Aorta (tissue), 5 donors: ENCODE measurements around the gene GMDS. TPM values are rescaled to one million over a fixed set of nuclear protein-coding genes. Genes with fewer than 3 reads are reported as not detected.

Source experiments
- ATAC-seq: fragments of 200-7000 bp; cut with Tn5 transposase; one replicate; pipeline ENCODE4 v1.9.1; 2022; ENCODE audit warnings: moderate library complexity; ENCODE audit not compliant: low FRiP score
- DNase-seq, 2 donors: peaks; one replicate each; pipeline ENCODE4 v3.0.0-alpha.2; 2020
- H3K27ac ChIP-seq, 2 donors: one replicate each; pipeline ENCODE4 v1.5.1; 2013; ENCODE audit warnings: low read length in 2 of 2, mild to moderate bottlenecking in 2 of 2, moderate library complexity in 2 of 2, control low read depth in 1 of 2, inconsistent platforms in 1 of 2, low read depth in 1 of 2
- H3K27me3 ChIP-seq, 2 donors: one replicate each; pipeline ENCODE4 v1.6.1; 2013; ENCODE audit warnings: control low read depth in 1 of 2, low read length in 1 of 2, mild to moderate bottlenecking in 1 of 2, moderate library complexity in 1 of 2; ENCODE audit not compliant: insufficient read depth in 2 of 2, control insufficient read depth in 1 of 2
- H3K36me3 ChIP-seq, 2 donors: one replicate each; pipeline ENCODE4 v1.6.1; 2013; ENCODE audit warnings: control low read depth in 1 of 2, low read length in 1 of 2, mild to moderate bottlenecking in 1 of 2; ENCODE audit not compliant: insufficient read depth in 2 of 2, control insufficient read depth in 1 of 2
- H3K4me1 ChIP-seq, 2 donors: one replicate each; pipeline ENCODE4 v1.6.1; 2013; ENCODE audit warnings: low read length in 2 of 2, control low read depth in 1 of 2, mild to moderate bottlenecking in 1 of 2, moderate library complexity in 1 of 2; ENCODE audit not compliant: insufficient read depth in 2 of 2, control insufficient read depth in 1 of 2
- H3K4me3 ChIP-seq, 2 donors: one replicate each; pipeline ENCODE4 v1.5.1; 2013; ENCODE audit warnings: low read length in 2 of 2, control low read depth in 1 of 2, mild to moderate bottlenecking in 1 of 2
- H3K9me3 ChIP-seq: one replicate; pipeline ENCODE4 v1.6.1; 2013; ENCODE audit warnings: mild to moderate bottlenecking, low read length; ENCODE audit not compliant: control insufficient read depth
- WGBS, 2 donors: extraction: QIAGEN DNeasy Blood & Tissue Kit; methylation state at CpG; one replicate each; pipeline ENCODE4 v1.1.7; 2013; 5-methylcytosine and 5-hydroxymethylcytosine counted together
- intact Hi-C, 2 donors: fragments of 100-400 bp; cut with DNase I; formaldehyde crosslinking; loops; one replicate each; pipeline versions ENCODE4 v1.14.2 to v1.15.0; 2022
- polyA plus RNA-seq, 2 donors: library from polyadenylated mRNA; stranded (reverse); fragments of 200-250 nt; gene quantifications; one replicate each; pipeline ENCODE4 v1.2.3, GENCODE V29; 2013
- total RNA-seq, 2 donors: library from RNA; stranded (reverse); fragmentation: NEBNext Ultra II Directional; extraction: Animal tissue kit (Norgen Biotek cat#: 25700); gene quantifications; one replicate each; pipeline ENCODE4 v1.2.1, GENCODE V29; 2021
- donor health status: healthy with polysubstance abuse.
- donor health status: Bipolar disorder and iron deficiency.
- donor health status: DM: no; HTN: no; CAD: no.
- donor health status: DM: no; HTN: no; CAD: no.
- donor health status: DM: yes; HTN: yes; CAD: no.

The GMDS gene
- total and polyA plus RNA-seq, 4 donors: 66.1 to 138 (median 84.9) TPM

- Histone ChIP-seq H3K9me3 (no peaks in the 10 kb centered on the region), H3K4me1 (no peaks in the 10 kb centered on the region), H3K36me3 (no peaks in the 10 kb centered on the region), H3K27ac (no peak overlapping the region), H3K4me3 (no peak overlapping the region), H3K27me3 (no peaks in the 10 kb centered on the region)
- ATAC-seq (no peak), DNase-seq (no peak)
- WGBS, 2 donors: 86 to 93% methylated on average over 4 of the region's 4 CpGs
- intact Hi-C loops: no loop called here
Observed at GRCh38 chr6:2016040-2016439, 229.4 kb downstream of the GMDS start.

GRCh38 chr6:2008383-2008976 is 236.9 kb downstream of the GMDS start:
- Histone ChIP-seq H3K36me3 (no peaks in the 10 kb centered on the region), H3K27ac (no peak overlapping the region), H3K9me3 (no peaks in the 10 kb centered on the region), H3K27me3 (no peaks in the 10 kb centered on the region), H3K4me1 (no peaks in the 10 kb centered on the region), H3K4me3 (no peak overlapping the region)
- ATAC-seq: no peak
- no peak for DNase-seq
- 84 to 89% methylated on average over 2 of the region's 2 CpGs for WGBS, 2 donors
- intact Hi-C loops: loop anchor here in 1 of 2 donors (10.0 kb wide), 1 partner anchor 374 kb away; no protein-coding TSS in a partner anchor

DNA sequence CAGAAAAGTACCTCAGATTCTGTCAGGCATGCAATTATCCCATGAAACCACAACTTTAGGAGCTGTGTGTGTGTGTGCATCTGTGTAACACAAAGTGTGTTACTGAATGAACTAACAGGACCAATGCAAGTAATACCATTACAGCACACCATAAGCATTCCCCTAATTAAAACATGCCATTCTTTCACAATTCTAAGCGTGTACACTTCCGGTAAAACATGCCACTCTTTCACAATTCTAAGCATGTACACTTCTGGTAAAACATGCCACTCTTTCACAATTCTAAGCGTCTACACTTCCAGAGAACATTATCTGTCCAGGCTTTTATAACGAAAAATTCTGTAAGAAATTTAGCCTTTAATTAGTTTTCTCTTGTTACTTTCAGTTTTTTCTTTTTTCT is 238.2 kb downstream of the GMDS start:
- no peaks in the 10 kb centered on the region for H3K9me3 ChIP-seq
- 72 to 84% methylated on average over 4 of the region's 4 CpGs for WGBS, 2 donors
- no peaks in the 10 kb centered on the region for H3K27me3 ChIP-seq
- no peak for ATAC-seq
- no peak overlapping the region for H3K4me3 ChIP-seq
- no peak for DNase-seq
- no peak overlapping the region for H3K27ac ChIP-seq
- no peaks in the 10 kb centered on the region for H3K4me1 ChIP-seq
- no peaks in the 10 kb centered on the region for H3K36me3 ChIP-seq
- intact Hi-C loops: loop anchor here in 1 of 2 donors (10.0 kb wide), 1 partner anchor 372 kb away; no protein-coding TSS in a partner anchor

DNA sequence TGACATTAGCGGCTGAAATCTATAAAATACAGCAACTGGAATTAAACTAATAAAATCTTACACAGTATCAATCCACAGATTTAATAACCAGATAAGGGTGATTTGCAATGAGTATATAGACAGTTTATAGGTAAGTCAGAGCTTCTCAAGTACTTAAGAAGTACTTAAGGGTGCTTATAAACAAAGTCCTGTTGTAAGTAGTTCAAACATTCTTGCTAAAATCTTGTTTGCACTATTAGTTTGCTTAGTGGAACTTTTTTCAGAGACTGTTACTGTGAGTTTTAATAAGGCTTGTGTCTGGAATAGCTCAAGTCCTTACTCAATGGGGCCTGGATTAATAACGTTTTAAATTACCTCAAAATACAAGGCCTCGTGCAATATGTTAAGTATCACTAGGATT is 240.5 kb downstream of the GMDS start:
- Histone ChIP-seq H3K36me3 (no peaks in the 10 kb centered on the region), H3K4me3 (no peak overlapping the region), H3K27ac (no peak overlapping the region), H3K4me1 (no peaks in the 10 kb centered on the region), H3K27me3 (no peaks in the 10 kb centered on the region), H3K9me3 (no peaks in the 10 kb centered on the region)
- ATAC-seq (no peak), DNase-seq (no peak)
- 87 to 92% methylated on average over 3 of the region's 3 CpGs for WGBS, 2 donors
- intact Hi-C loops: loop anchor here in 1 of 2 donors (10.0 kb wide), 1 partner anchor 370 kb away; no protein-coding TSS in a partner anchor

DNA sequence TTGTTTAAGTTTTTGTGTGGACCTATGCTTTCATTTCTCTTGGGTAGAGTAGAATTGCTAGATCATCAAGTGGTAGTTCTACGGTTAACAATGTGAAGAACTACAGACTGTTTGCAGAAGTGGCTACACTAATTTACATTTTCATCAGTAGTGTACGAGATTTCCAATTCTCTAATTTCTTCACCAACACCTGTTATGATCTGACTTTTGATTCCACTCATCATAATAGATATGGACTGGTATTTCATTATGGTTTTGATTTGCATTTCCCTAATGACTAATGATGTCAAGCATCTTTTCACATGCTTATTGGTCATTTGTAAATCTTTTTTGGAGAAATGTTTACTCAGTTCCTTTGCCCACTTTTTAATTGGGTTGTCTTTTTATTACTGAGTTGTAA is 244.4 kb downstream of the GMDS start:
- Histone ChIP-seq H3K36me3 (no peaks in the 10 kb centered on the region), H3K27ac (no peak overlapping the region), H3K4me1 (no peaks in the 10 kb centered on the region), H3K4me3 (no peak overlapping the region), H3K27me3 (no peaks in the 10 kb centered on the region), H3K9me3 (no peaks in the 10 kb centered on the region)
- DNase-seq (no peak), ATAC-seq (no peak)
- WGBS, 2 donors: 96 to 98% methylated on average over 2 of the region's 2 CpGs
- intact Hi-C loops: loop anchor here in 1 of 2 donors (10.0 kb wide), 1 partner anchor 366 kb away; no protein-coding TSS in a partner anchor

DNA sequence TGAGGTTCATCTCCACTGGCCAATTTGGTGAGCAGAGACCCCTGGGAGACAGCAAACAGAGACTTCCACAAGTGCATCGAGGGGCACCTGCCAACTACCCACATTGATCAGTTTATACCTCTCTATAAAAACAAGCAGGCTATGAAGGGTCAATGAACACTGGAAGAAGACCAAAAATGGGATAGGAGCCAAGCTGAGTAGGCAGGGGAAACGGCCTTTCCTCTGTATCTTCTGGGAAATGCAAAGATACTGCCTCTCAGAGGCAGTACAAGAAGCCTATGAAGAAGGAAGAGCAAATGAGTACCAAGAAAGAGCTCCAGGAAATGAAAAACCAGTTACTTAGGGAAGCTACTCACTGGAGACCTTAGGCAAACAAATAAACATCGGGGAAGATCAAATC is 247.7 kb downstream of the GMDS start:
- DNase-seq: no peak
- intact Hi-C loops: no loop called here
- Histone ChIP-seq H3K4me3 (no peak overlapping the region), H3K9me3 (no peaks in the 10 kb centered on the region), H3K27ac (no peak overlapping the region), H3K36me3 (no peaks in the 10 kb centered on the region), H3K27me3 (no peaks in the 10 kb centered on the region), H3K4me1 (no peaks in the 10 kb centered on the region)
- WGBS, 2 donors: 54 to 60% methylated on average over 3 of the region's 3 CpGs
- ATAC-seq: no peak

DNA sequence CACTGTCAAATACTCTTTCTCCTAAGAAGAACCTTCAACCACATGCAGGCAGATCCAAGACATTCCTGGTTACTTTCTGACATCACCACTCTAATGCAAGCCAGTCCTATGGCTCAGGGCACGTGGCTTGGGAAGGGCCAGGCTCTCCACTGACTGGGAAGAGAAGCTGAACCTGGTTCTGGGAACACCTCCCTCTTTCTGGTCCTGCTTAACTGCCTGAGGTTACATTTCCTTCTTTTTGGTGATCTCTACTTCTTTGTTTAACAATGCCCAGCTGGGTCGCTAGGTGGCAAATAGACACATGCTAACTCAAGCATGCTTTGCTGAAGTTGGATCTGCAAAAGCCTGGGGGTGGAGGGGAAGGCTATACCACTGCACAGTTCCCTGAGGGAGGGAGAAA is 249.8 kb downstream of the GMDS start:
- WGBS, 2 donors: 71 to 82% methylated on average over 2 of the region's 2 CpGs
- Histone ChIP-seq H3K27ac (no peak overlapping the region), H3K36me3 (no peaks in the 10 kb centered on the region), H3K27me3 (no peaks in the 10 kb centered on the region), H3K4me1 (no peaks in the 10 kb centered on the region), H3K4me3 (no peak overlapping the region), H3K9me3 (no peaks in the 10 kb centered on the region)
- no peak for DNase-seq
- intact Hi-C loops: no loop called here
- ATAC-seq: no peak

DNA sequence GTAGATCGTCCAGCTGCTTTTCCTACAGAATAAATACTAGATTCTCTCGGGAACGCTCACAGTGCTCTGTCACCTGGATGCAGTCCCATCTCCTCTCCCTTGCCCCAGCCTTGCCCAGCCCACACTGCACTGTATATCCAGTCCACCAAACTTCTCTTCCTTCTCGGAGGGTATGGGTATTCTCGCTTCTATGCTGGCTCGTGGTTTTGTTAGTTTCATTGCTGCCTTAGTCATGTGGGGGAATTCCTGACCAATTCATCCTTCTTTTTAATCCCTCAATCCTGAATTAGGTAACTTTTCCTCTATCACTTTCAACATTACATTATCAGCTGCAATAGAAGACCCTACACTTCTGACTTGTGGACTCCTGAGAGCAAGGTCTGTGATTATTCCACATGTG is 252.4 kb downstream of the GMDS start:
- no peaks in the 10 kb centered on the region for H3K9me3 ChIP-seq
- WGBS, 2 donors: 73 to 77% methylated on average over 6 of the region's 6 CpGs
- no peaks in the 10 kb centered on the region for H3K36me3 ChIP-seq
- intact Hi-C loops: no loop called here
- H3K27ac ChIP-seq: no peak overlapping the region
- ATAC-seq (no peak), DNase-seq (no peak)
- H3K27me3 ChIP-seq: no peaks in the 10 kb centered on the region
- H3K4me3 ChIP-seq: no peak overlapping the region
- H3K4me1 ChIP-seq: no peaks in the 10 kb centered on the region

GRCh38 chr6:1991332-1991878 is 254.0 kb downstream of the GMDS start:
- no peak overlapping the region for H3K27ac ChIP-seq
- intact Hi-C loops: no loop called here
- no peak overlapping the region for H3K4me3 ChIP-seq
- H3K4me1 ChIP-seq: peaks cover 0 to 2% of the 10 kb centered on the region in 2 donors
- no peaks in the 10 kb centered on the region for H3K9me3 ChIP-seq
- WGBS, 2 donors: 75 to 87% methylated on average over 6 of the region's 6 CpGs
- H3K36me3 ChIP-seq: no peaks in the 10 kb centered on the region
- ATAC-seq (no peak), DNase-seq (no peak)
- no peaks in the 10 kb centered on the region for H3K27me3 ChIP-seq
